Spleen (tissue), 11 donors: Measurements from ENCODE around the gene MCM10. TPM values are rescaled to one million over a fixed set of nuclear protein-coding genes. Genes with fewer than 3 reads are reported as not detected.

Source experiments
- DNase-seq: peaks from one replicate; pipeline ENCODE4 v3.0.0-alpha.2; 2020
- H3K27ac ChIP-seq, 8 donors: fragments of 200-600 bp; sonication (generic) in 7 of 8; 1 replicate in 4 of 8; 2 replicates in 4 of 8; pipeline versions ENCODE4 v1.5.0 to v1.8.0; 2016 to 2021; ENCODE audit warnings: inconsistent platforms in 4 of 8, mild to moderate bottlenecking in 4 of 8, moderate library complexity in 1 of 8
- H3K27me3 ChIP-seq, 7 donors: fragments of 200-600 bp; sonication (generic) in 6 of 7; replicated peaks in 1 of 7; 1 replicate in 4 of 7; 2 replicates in 3 of 7; pipeline versions ENCODE4 v1.5.0 to v1.8.0; 2016 to 2021; ENCODE audit warnings: inconsistent platforms in 3 of 7, mild to moderate bottlenecking in 1 of 7
- H3K36me3 ChIP-seq, 6 donors: fragments of 200-600 bp; sonication (generic) in 5 of 6; 1 replicate in 4 of 6; 2 replicates in 2 of 6; pipeline versions ENCODE4 v1.5.0 to v1.8.0; 2016 to 2021; ENCODE audit warnings: inconsistent platforms in 2 of 6
- H3K4me1 ChIP-seq, 6 donors: fragments of 200-600 bp; sonication (generic) in 5 of 6; 1 replicate in 3 of 6; 2 replicates in 3 of 6; pipeline versions ENCODE4 v1.5.0 to v1.8.0; 2016 to 2021; ENCODE audit warnings: inconsistent platforms in 3 of 6
- H3K4me3 ChIP-seq, 8 donors: fragments of 200-600 bp; sonication (generic) in 7 of 8; 1 replicate in 4 of 8; 2 replicates in 4 of 8; pipeline versions ENCODE4 v1.5.0 to v1.8.0; 2016 to 2021; ENCODE audit warnings: inconsistent platforms in 4 of 8, mild to moderate bottlenecking in 4 of 8, moderate library complexity in 2 of 8
- H3K9me3 ChIP-seq, 8 donors: fragments of 200-600 bp; sonication (generic) in 7 of 8; 1 replicate in 4 of 8; 2 replicates in 4 of 8; pipeline versions ENCODE4 v1.5.0 to v1.8.0; 2016 to 2021; ENCODE audit warnings: inconsistent platforms in 4 of 8
- CTCF ChIP-seq, 11 experiments: fragments of 200-600 bp in 7 of 11; fragments of 450-650 bp in 4 of 11; sonication (generic) in 4 of 11; IDR thresholded peaks in 8 of 11; conservative IDR thresholded peaks in 3 of 11; 1 replicate in 7 of 11; 2 replicates in 4 of 11; pipeline versions ENCODE4 v1.4.0 to v1.8.0; 2016 to 2021; ENCODE audit warnings: antibody characterized with exemption in 11 of 11, inconsistent platforms in 4 of 11, mild to moderate bottlenecking in 1 of 11
- POLR2A ChIP-seq, 3 donors: fragments of 450-650 bp; IDR thresholded peaks; one replicate each; pipeline ENCODE4 v1.5.1; 2017; ENCODE audit warnings: antibody characterized with exemption in 3 of 3, mild to moderate bottlenecking in 1 of 3
- POLR2AphosphoS5 ChIP-seq, 3 donors: sonication (generic); formaldehyde crosslinking; IDR thresholded peaks; one replicate each; pipeline ENCODE4 v1.5.1; 2017; ENCODE audit warnings: antibody characterized with exemption in 3 of 3
- WGBS, 5 donors: extraction: QIAGEN DNeasy Blood & Tissue Kit in 3 of 5; methylation state at CpG; one replicate each; pipeline versions ENCODE4 v1.1.5 to v1.1.7; 2013 to 2018; 5-methylcytosine and 5-hydroxymethylcytosine counted together
- intact Hi-C: fragments of 100-400 bp; cut with DNase I; formaldehyde crosslinking; loops from one replicate; pipeline ENCODE4 v1.15.0; 2023; ENCODE audit warnings: low total_unique reads
- polyA plus RNA-seq, 3 donors: library from polyadenylated mRNA; stranded (reverse); fragments of 200-250 nt; gene quantifications; one replicate each; pipeline ENCODE4 v1.2.1, GENCODE V29; 2013
- total RNA-seq, 7 donors: library from RNA; depleted of rRNA in 3 of 7; stranded (reverse); fragments of >200 nt in 3 of 7; fragmentation: NEBNext Ultra II Directional in 4 of 7; extraction: Animal tissue kit (Norgen Biotek cat#: 25700) in 4 of 7; gene quantifications; one replicate each; pipeline versions ENCODE4 v1.1.0 to v1.2.1, GENCODE V29; 2016 to 2021
- donor health status: healthy with polysubstance abuse.
- donor health status: DM: no; HTN: no; CAD: no; lungs with moderate emphysema.
- donor health status: DM: no; HTN: no; CAD: no.
- donor health status: Bipolar disorder and iron deficiency.
- donor health status: healthy.
- donor health status: DM: no; HTN: no; CAD: no.
- donor health status: DM: yes; HTN: yes; CAD: no.

Gene MCM10
- total and polyA plus RNA-seq, 10 donors = 0.24 to 5.3 (median 1.7) TPM

DNA sequence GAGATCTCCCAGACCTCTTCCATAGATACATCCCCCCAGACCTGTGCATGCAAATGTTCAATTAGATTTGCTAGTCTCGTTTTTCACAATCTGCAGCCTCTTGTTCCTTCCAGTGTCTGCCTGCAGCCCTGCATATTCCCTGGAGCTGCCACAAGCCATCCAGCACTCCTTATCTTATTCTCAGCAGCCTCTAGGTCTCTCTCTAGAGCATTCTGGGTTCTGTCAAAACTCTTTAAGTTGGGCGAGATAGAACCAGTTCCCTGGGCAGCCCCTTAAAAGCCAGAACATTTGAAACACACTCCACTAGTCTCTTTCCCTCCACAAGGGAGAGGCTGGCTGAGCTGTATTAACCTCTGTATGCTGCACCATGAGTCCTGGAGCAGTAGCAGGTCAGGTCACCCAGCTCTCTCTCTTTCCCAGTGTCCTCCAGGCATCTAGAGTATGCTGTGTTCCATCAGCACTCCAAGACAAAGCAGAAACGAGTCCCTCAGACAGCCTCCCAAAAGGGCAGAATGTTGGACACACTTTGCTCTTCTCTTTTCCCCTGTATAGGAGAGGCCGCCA, 20.6 kb upstream of the MCM10 start:
- Histone ChIP-seq H3K27ac (no peak overlapping the region), H3K9me3 (peaks cover 0 to 10% (median 1%) of the 10 kb centered on the region in 8 donors), H3K36me3 (peaks cover 2 to 89% (median 46%) of the 10 kb centered on the region in 6 donors), H3K4me1 (no peaks in the 10 kb centered on the region), H3K27me3 (no peaks in the 10 kb centered on the region), H3K4me3 (no peak overlapping the region)
- intact Hi-C loops = no loop called here
- DNase-seq = no peak
- TF ChIP-seq POLR2A (IDR thresholded peaks at IDR 0.05) = no peak
- TF ChIP-seq POLR2AphosphoS5 (IDR thresholded peaks at IDR 0.05) = no peak
- no peak for TF ChIP-seq CTCF (IDR thresholded peaks at IDR 0.05 in 8 of 11, conservative IDR thresholded peaks at IDR 0.05 in 3 of 11)
- WGBS, 5 donors = 87 to 93% (median 88%) methylated on average over 4 of the region's 4 CpGs

DNA sequence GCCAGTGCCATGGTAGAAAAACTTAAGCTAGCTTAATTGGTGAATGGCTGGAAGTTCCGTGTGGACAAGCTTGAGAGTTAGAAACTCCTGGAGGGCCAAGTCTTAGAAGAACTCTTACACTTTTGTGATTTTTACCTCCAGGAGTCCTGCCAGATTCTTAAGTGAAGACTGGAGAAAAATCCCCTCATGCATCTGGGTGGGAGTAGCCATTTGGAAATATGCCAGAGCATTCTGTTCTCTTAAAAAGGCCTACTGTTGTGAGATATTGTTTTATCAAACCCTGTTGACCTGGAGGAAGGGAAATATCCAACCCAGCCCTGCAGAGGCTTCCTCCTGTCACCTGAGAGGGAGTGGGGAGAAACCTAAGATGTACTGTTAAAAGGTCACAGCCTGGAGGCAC, 17.6 kb upstream of the MCM10 start:
- Histone ChIP-seq H3K4me1 (no peaks in the 10 kb centered on the region), H3K27ac (no peak overlapping the region), H3K4me3 (no peak overlapping the region), H3K27me3 (no peaks in the 10 kb centered on the region), H3K36me3 (peaks cover 0 to 59% (median 16%) of the 10 kb centered on the region in 6 donors), H3K9me3 (peaks cover 0 to 21% (median 4%) of the 10 kb centered on the region in 8 donors)
- TF ChIP-seq POLR2AphosphoS5 (IDR thresholded peaks at IDR 0.05) (no peak), CTCF (IDR thresholded peaks at IDR 0.05 in 8 of 11, conservative IDR thresholded peaks at IDR 0.05 in 3 of 11) (no peak), POLR2A (IDR thresholded peaks at IDR 0.05) (no peak)
- 93 to 100% (median 96%) methylated on average over 1 of the region's 1 CpG for WGBS, 5 donors
- intact Hi-C loops = no loop called here
- DNase-seq = no peak

- WGBS, 5 donors = 77 to 96% (median 92%) methylated on average over 3 of the region's 3 CpGs
These were observed 16.5 kb upstream of the MCM10 start for GRCh38 chr10:13144814-13145213.

More at GRCh38 chr10:13144814-13145213, 16.5 kb upstream of the MCM10 start:
- H3K27me3 ChIP-seq = no peaks in the 10 kb centered on the region
- DNase-seq = no peak
- no peak overlapping the region for H3K27ac ChIP-seq
- TF ChIP-seq POLR2A (IDR thresholded peaks at IDR 0.05) = no peak
- TF ChIP-seq CTCF (IDR thresholded peaks at IDR 0.05 in 8 of 11, conservative IDR thresholded peaks at IDR 0.05 in 3 of 11) = no peak
- TF ChIP-seq POLR2AphosphoS5 (IDR thresholded peaks at IDR 0.05) = no peak
- intact Hi-C loops = no loop called here
- no peak overlapping the region for H3K4me3 ChIP-seq
- H3K36me3 ChIP-seq = peaks cover 0 to 48% (median 14%) of the 10 kb centered on the region in 6 donors
- peaks cover 0 to 21% (median 7%) of the 10 kb centered on the region in 8 donors for H3K9me3 ChIP-seq
- no peaks in the 10 kb centered on the region for H3K4me1 ChIP-seq
